CD8-positive, alpha-beta memory T cell (primary cell): ENCODE data around the gene IL16. TPM values are rescaled to one million over a fixed set of nuclear protein-coding genes. Genes with fewer than 3 reads are reported as not detected.

Source experiments
- CTCF ChIA-PET: fragments of 350-600 bp; sonication (Branson Sonifier 250); formaldehyde crosslinking; loops from one replicate; lab custom pipeline; 2021; ENCODE audit warnings: antibody characterized with exemption; lab: Charles Lee
- POLR2A ChIA-PET: fragments of 350-600 bp; sonication (Branson Sonifier 250); formaldehyde crosslinking; loops from one replicate; lab custom pipeline; 2021; ENCODE audit warnings: antibody characterized with exemption; lab: Charles Lee
- DNase-seq, 5 donors: peaks; one replicate each; pipeline versions ENCODE4 v3.0.0 to v3.0.0-alpha.2; 2020 to 2022; ENCODE audit warnings: mixed read lengths in 1 of 5
- H3K27ac ChIP-seq: one replicate; pipeline ENCODE4 v1.7.0; 2013; ENCODE audit warnings: low read depth, mild to moderate bottlenecking, low read length, moderate library complexity
- H3K27me3 ChIP-seq: 2 replicates; pipeline ENCODE4 v1.7.0; 2013; ENCODE audit warnings: low read length, mild to moderate bottlenecking; ENCODE audit not compliant: insufficient read depth, poor library complexity, severe bottlenecking
- H3K36me3 ChIP-seq: 2 replicates; pipeline ENCODE4 v1.7.0; 2013; ENCODE audit warnings: mild to moderate bottlenecking, low read length, moderate library complexity; ENCODE audit not compliant: insufficient read depth
- H3K4me1 ChIP-seq: 2 replicates; pipeline ENCODE4 v1.7.0; 2013; ENCODE audit warnings: mild to moderate bottlenecking, low read length, moderate library complexity; ENCODE audit not compliant: insufficient read depth
- H3K4me3 ChIP-seq: 2 replicates; pipeline ENCODE4 v1.7.0; 2013; ENCODE audit warnings: mild to moderate bottlenecking, low read length
- H3K9me3 ChIP-seq: 2 replicates; pipeline ENCODE4 v1.7.0; 2013; ENCODE audit warnings: mild to moderate bottlenecking, low read length
- H3K27ac Mint-ChIP-seq, 8 donors: one replicate each; pipeline ENCODE4 v1.8.0; 2020 to 2021; ENCODE audit warnings: mixed read lengths in 8 of 8, mild to moderate bottlenecking in 6 of 8, inconsistent platforms in 3 of 8, moderate library complexity in 3 of 8
- H3K27me3 Mint-ChIP-seq, 2 donors: one replicate each; pipeline ENCODE4 v1.8.0; 2020 to 2021; ENCODE audit warnings: mixed read lengths in 2 of 2, mild to moderate bottlenecking in 1 of 2, moderate library complexity in 1 of 2
- H3K36me3 Mint-ChIP-seq, 3 donors: one replicate each; pipeline ENCODE4 v1.8.0; 2020 to 2021; ENCODE audit warnings: mixed read lengths in 3 of 3, inconsistent platforms in 1 of 3, mild to moderate bottlenecking in 1 of 3
- H3K4me1 Mint-ChIP-seq, 3 donors: one replicate each; pipeline ENCODE4 v1.8.0; 2020 to 2021; ENCODE audit warnings: mixed read lengths in 3 of 3, inconsistent platforms in 1 of 3, mild to moderate bottlenecking in 1 of 3
- H3K4me3 Mint-ChIP-seq, 7 donors: one replicate each; pipeline ENCODE4 v1.8.0; 2020 to 2021; ENCODE audit warnings: mixed read lengths in 7 of 7, mild to moderate bottlenecking in 6 of 7, moderate library complexity in 4 of 7, inconsistent platforms in 2 of 7
- H3K9me3 Mint-ChIP-seq, 5 donors: one replicate each; pipeline ENCODE4 v1.8.0; 2020 to 2022; ENCODE audit warnings: mixed read lengths in 5 of 5, mild to moderate bottlenecking in 3 of 5, moderate library complexity in 2 of 5, inconsistent platforms in 1 of 5
- polyA plus RNA-seq: library from polyadenylated mRNA; unstranded; fragments of 300-500 nt; fragmentation: Illumina TruSeq; gene quantifications from one replicate; pipeline ENCODE4 v1.2.3, GENCODE V29; 2021
- total RNA-seq, 2 experiments: library from RNA; stranded (reverse); gene quantifications; one replicate each; pipeline ENCODE4 v1.2.3, GENCODE V29; 2021

Gene IL16
- total and polyA plus RNA-seq, 3 experiments from 2014 or later, result 73.4 to 310 (median 73.8) TPM

DNA sequence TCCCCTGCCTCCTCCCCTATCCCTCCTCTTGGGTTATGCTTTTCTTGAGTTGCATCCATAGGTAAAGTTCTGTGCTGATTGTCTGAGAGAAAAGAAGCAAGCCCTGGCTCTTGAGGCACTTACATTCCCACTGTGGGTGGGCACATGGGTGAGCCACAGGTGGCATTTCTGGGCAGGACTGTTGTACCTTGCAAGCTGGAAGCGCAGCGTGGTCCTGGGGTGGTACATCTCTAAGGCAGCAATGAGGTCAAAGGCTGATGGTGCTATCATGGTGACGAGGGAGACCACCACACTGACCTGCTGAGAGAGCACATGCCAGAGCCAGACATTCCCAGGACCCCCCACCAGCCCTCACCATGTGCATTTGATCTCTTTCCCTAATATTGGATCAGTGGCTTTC is 152.6 kb downstream of the IL16 start:
- Mint-ChIP-seq H3K27ac (peak overlapping the region in 1 of 8 donors; percentile 58), H3K4me1 (no peaks in the 10 kb centered on the region), H3K4me3 (no peak overlapping the region), H3K36me3 (peaks cover 0 to 2% (median 0%) of the 10 kb centered on the region in 3 donors), H3K27me3 (peaks cover 0 to 6% of the 10 kb centered on the region in 2 donors), H3K9me3 (no peaks in the 10 kb centered on the region)
- H3K9me3 ChIP-seq, result no peaks in the 10 kb centered on the region
- ChIA-PET CTCF (no interaction called here), POLR2A (no interaction called here)
- H3K27ac ChIP-seq, result no peak overlapping the region
- DNase-seq, result no peak
- no peaks in the 10 kb centered on the region for H3K27me3 ChIP-seq
- no peaks in the 10 kb centered on the region for H3K4me1 ChIP-seq
- no peak overlapping the region for H3K4me3 ChIP-seq
- no peaks in the 10 kb centered on the region for H3K36me3 ChIP-seq

DNA sequence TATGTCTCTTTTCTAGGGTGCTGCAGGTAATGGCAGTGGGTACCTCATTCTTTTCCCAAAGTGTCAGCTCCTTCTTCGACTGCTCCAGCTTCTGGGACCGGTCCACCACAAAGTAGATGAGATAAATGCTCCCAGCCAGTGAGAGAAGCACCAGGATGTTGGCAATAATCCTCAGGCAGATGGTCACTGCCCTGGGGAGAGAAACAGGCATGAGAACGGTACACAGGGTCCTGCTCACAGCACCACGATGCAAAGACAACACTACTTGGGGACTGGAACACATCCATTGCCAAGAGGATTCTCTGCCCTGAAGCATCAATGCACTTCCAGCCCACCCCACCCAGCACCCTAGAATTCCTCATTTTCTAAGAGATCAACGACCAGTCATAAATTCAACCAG is 155.0 kb downstream of the IL16 start:
- Histone ChIP-seq H3K4me1 (no peaks in the 10 kb centered on the region), H3K27ac (no peak overlapping the region), H3K9me3 (no peaks in the 10 kb centered on the region), H3K4me3 (no peak overlapping the region), H3K27me3 (no peaks in the 10 kb centered on the region), H3K36me3 (no peaks in the 10 kb centered on the region)
- no peaks in the 10 kb centered on the region for H3K4me1 Mint-ChIP-seq
- ChIA-PET POLR2A (no interaction called here), CTCF (no interaction called here)
- no peak overlapping the region for H3K4me3 Mint-ChIP-seq
- no peaks in the 10 kb centered on the region for H3K9me3 Mint-ChIP-seq
- peaks cover 0 to 6% of the 10 kb centered on the region in 2 donors for H3K27me3 Mint-ChIP-seq
- DNase-seq, result no peak
- H3K36me3 Mint-ChIP-seq, result no peaks in the 10 kb centered on the region
- H3K27ac Mint-ChIP-seq, result no peak overlapping the region

DNA sequence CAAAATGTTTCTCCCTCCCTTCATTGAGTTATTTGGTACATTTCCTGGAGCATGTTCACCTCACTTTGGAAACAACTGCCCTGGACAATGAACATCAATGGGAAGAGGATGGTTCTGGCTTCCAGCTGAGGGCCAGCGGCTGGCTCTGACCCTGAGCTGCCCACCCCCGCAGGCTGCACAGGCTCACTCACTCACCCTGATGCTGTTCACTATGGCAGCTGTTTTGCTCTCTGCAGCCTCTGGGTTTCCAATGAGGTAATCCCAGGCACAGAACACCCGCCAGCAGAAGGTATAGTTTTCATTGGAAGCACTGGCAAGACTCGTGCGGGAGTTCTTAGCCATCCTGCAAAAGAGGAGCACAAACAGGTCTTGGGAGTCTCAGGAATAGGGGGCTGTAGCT is 159.6 kb downstream of the IL16 start:
- Histone ChIP-seq H3K27ac (no peak overlapping the region), H3K9me3 (no peaks in the 10 kb centered on the region), H3K4me3 (no peak overlapping the region), H3K36me3 (no peaks in the 10 kb centered on the region), H3K4me1 (no peaks in the 10 kb centered on the region), H3K27me3 (no peaks in the 10 kb centered on the region)
- POLR2A ChIA-PET, result no interaction called here
- no peaks in the 10 kb centered on the region for H3K36me3 Mint-ChIP-seq
- H3K27ac Mint-ChIP-seq, result no peak overlapping the region
- H3K9me3 Mint-ChIP-seq, result no peaks in the 10 kb centered on the region
- H3K27me3 Mint-ChIP-seq, result peaks cover 3% of the 10 kb centered on the region in 2 donors
- no peaks in the 10 kb centered on the region for H3K4me1 Mint-ChIP-seq
- H3K4me3 Mint-ChIP-seq, result no peak overlapping the region
- CTCF ChIA-PET, result interaction anchor here (1.0 to 1.7 kb wide), 2 partner anchors 20 to 82 kb away, joined by 4 to 5 read pairs; no protein-coding TSS in a partner anchor
- no peak for DNase-seq

DNA sequence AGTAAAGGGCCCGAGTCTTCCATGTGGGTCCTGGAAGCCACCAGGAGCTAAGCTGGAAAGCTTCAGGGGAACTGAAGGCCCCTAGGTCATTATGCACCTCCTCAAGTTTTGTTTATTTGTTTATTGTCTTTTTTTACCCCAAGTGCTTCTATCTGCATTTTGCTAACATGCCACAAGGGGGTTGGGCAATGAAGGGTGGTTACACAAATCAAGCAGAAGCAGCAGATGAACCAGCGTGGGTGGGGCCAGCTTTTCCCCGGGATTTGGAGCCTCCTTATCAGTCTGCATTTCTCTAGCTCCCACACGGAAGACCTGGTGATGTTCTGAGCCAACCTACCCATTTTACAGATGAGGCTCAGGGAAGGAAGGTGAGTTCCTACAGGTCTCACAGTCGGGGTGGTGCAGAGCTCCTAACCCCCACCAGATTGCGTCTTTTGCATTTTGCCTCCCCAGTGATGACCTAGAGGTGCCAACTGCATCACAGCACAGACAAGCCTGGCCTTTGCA is 160.6 kb downstream of the IL16 start:
- peaks cover 0 to 2% (median 0%) of the 10 kb centered on the region in 3 donors for H3K36me3 Mint-ChIP-seq

DNA sequence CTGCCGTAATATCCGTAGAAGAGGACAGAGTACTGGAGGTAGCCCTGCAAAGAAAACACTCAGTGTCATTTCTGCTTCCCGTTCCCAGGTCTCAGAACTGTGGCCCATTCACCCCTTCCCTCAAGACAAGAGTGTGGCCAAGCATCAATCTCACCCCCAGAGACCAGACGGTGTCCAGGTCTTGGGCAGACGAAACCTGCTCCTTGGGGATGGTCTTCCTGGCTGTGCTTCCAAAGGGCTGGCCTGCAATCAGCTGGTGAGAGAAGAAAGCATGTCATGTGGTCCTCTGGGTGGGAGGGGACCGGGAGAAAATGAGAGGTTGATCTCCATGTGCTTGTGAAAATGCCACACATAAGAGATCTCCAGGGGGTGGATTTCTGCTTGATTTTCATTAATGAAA is 161.6 kb downstream of the IL16 start:
- Histone ChIP-seq H3K27me3 (no peaks in the 10 kb centered on the region), H3K4me3 (no peak overlapping the region), H3K9me3 (no peaks in the 10 kb centered on the region), H3K4me1 (no peaks in the 10 kb centered on the region), H3K36me3 (no peaks in the 10 kb centered on the region), H3K27ac (no peak overlapping the region)
- Mint-ChIP-seq H3K9me3 (no peaks in the 10 kb centered on the region), H3K36me3 (peaks cover 0 to 4% (median 0%) of the 10 kb centered on the region in 3 donors), H3K27me3 (peaks cover 3% of the 10 kb centered on the region in 2 donors), H3K4me3 (no peak overlapping the region), H3K4me1 (no peaks in the 10 kb centered on the region), H3K27ac (no peak overlapping the region)
- ChIA-PET CTCF (interaction anchor here (1.2 to 2.3 kb wide), 2 partner anchors 8 to 92 kb away, joined by 3 to 8 read pairs; no protein-coding TSS in a partner anchor), POLR2A (no interaction called here)
- no peak for DNase-seq

More for the DNA sequence above, 160.6 kb downstream of the IL16 start:
- H3K27me3 ChIP-seq, result no peaks in the 10 kb centered on the region
- Mint-ChIP-seq H3K4me3 (no peak overlapping the region), H3K27me3 (peaks cover 3% of the 10 kb centered on the region in 2 donors), H3K27ac (no peak overlapping the region), H3K4me1 (no peaks in the 10 kb centered on the region), H3K9me3 (no peaks in the 10 kb centered on the region)
- no peaks in the 10 kb centered on the region for H3K9me3 ChIP-seq
- H3K4me1 ChIP-seq, result no peaks in the 10 kb centered on the region
- H3K36me3 ChIP-seq, result no peaks in the 10 kb centered on the region
- POLR2A ChIA-PET, result no interaction called here
- no peak overlapping the region for H3K4me3 ChIP-seq
- no peak for DNase-seq
- H3K27ac ChIP-seq, result no peak overlapping the region
- CTCF ChIA-PET, result interaction anchor here (1.2 to 2.3 kb wide), 3 partner anchors 9 to 91 kb away, joined by 3 to 8 read pairs (median 5); no protein-coding TSS in a partner anchor

DNA sequence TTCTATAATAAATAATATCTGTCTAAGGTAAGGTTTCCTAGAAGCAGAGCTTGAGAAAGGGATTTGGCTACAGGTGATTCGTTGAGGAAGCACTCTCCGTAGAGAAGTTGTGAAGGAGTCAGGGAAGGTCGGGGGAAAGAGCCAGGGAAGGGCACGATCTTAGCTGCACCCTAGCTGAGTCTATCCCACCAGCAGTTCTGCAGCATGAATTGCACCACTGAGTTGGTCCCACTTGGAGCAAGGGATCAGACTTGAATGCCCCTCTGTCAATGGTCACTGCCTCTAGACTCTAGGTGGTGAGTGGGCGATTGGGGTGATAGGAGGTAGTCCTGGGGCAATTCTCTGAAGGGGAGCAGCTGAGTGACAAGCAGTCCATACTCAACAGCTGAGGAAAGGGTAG is 163.8 kb downstream of the IL16 start:
- no peak overlapping the region for H3K27ac ChIP-seq
- Mint-ChIP-seq H3K4me3 (no peak overlapping the region), H3K9me3 (no peaks in the 10 kb centered on the region), H3K27ac (no peak overlapping the region), H3K27me3 (peaks cover 3% of the 10 kb centered on the region in 2 donors), H3K4me1 (no peaks in the 10 kb centered on the region), H3K36me3 (peaks cover 0 to 4% (median 2%) of the 10 kb centered on the region in 3 donors)
- no peaks in the 10 kb centered on the region for H3K9me3 ChIP-seq
- no peak overlapping the region for H3K4me3 ChIP-seq
- CTCF ChIA-PET, result no interaction called here
- POLR2A ChIA-PET, result no interaction called here
- DNase-seq, result no peak
- no peaks in the 10 kb centered on the region for H3K4me1 ChIP-seq
- H3K36me3 ChIP-seq, result no peaks in the 10 kb centered on the region
- no peaks in the 10 kb centered on the region for H3K27me3 ChIP-seq

DNA sequence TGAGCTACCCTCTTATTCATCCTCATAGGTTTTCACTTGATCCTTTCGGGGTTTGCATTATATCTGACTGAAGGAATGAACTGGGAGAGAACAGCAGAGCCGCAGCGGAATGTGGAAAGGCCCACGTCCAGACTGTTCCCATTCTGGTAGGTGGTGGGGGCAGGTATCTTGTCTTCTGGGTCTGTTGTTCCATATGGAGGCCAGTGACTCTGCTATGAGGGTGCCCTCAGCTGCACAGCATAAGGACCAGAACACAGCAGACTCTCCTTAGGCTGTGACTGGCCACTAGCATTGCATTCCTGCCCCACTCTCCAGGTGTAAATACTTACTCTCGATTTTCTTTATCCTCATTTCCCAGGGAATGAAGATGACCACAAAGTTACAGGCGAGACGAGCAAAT is 165.2 kb downstream of the IL16 start:
- POLR2A ChIA-PET, result no interaction called here
- CTCF ChIA-PET, result interaction anchor here (0.9 kb wide), 1 partner anchor 38 kb away, joined by 3 read pairs; no protein-coding TSS in a partner anchor
- Mint-ChIP-seq H3K4me3 (no peak overlapping the region), H3K9me3 (no peaks in the 10 kb centered on the region), H3K4me1 (no peaks in the 10 kb centered on the region), H3K36me3 (peaks cover 0 to 4% (median 2%) of the 10 kb centered on the region in 3 donors), H3K27ac (peak overlapping the region in 1 of 8 donors; percentile 8), H3K27me3 (peaks cover 3% of the 10 kb centered on the region in 2 donors)
- Histone ChIP-seq H3K9me3 (no peaks in the 10 kb centered on the region), H3K36me3 (no peaks in the 10 kb centered on the region), H3K4me3 (no peak overlapping the region), H3K4me1 (no peaks in the 10 kb centered on the region), H3K27me3 (no peaks in the 10 kb centered on the region), H3K27ac (no peak overlapping the region)
- no peak for DNase-seq

DNA sequence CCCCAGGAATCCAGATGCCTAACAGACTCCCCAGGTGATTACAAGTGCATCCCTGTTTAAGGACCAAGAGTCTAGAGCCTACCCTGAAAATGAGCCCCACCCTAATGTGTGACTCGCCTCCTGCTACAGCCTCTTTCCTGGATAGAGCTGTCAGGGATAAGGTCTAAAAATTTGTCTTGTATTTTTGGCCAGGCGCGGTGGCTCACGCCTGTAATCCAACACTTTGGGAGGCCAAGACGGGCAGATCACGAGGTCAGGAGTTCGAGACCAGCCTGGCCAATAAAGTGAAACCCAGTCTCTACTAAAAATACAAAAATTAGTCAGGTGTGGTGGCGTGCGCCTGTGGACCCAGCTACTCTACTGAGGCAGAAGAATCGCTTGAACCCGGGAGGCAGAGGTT is 166.1 kb downstream of the IL16 start:
- no peak for DNase-seq
- no peaks in the 10 kb centered on the region for H3K27me3 ChIP-seq
- no peaks in the 10 kb centered on the region for H3K36me3 ChIP-seq
- peaks cover 3% of the 10 kb centered on the region in 2 donors for H3K27me3 Mint-ChIP-seq
- no peak overlapping the region for H3K4me3 Mint-ChIP-seq
- CTCF ChIA-PET, result interaction anchor here (0.9 kb wide), 1 partner anchor 37 kb away, joined by 3 read pairs; no protein-coding TSS in a partner anchor
- H3K9me3 ChIP-seq, result no peaks in the 10 kb centered on the region
- no peak overlapping the region for H3K27ac Mint-ChIP-seq
- peaks cover 0 to 4% (median 2%) of the 10 kb centered on the region in 3 donors for H3K36me3 Mint-ChIP-seq
- H3K4me1 ChIP-seq, result no peaks in the 10 kb centered on the region
- no peaks in the 10 kb centered on the region for H3K9me3 Mint-ChIP-seq
- no peak overlapping the region for H3K27ac ChIP-seq
- no peak overlapping the region for H3K4me3 ChIP-seq
- POLR2A ChIA-PET, result no interaction called here
- H3K4me1 Mint-ChIP-seq, result no peaks in the 10 kb centered on the region
